Nephron (organoid): ENCODE results near the gene ANKRD44.

Experiments used
- H3K27ac Mint-ChIP-seq, 3 experiments: 2 replicates each; pipeline ENCODE4 v1.8.0; 2020; ENCODE audit warnings: mixed read lengths in 3 of 3, mild to moderate bottlenecking in 2 of 3, moderate library complexity in 1 of 3
- H3K27me3 Mint-ChIP-seq: 2 replicates; pipeline ENCODE4 v1.8.0; 2021; ENCODE audit warnings: low read depth, mild to moderate bottlenecking, moderate library complexity, mixed read lengths
- H3K36me3 Mint-ChIP-seq: 2 replicates; pipeline ENCODE4 v1.8.0; 2020; ENCODE audit warnings: low read depth, mixed read lengths
- H3K4me1 Mint-ChIP-seq: 2 replicates; pipeline ENCODE4 v1.8.0; 2020; ENCODE audit warnings: mixed read lengths
- H3K4me3 Mint-ChIP-seq, 3 experiments: 2 replicates each; pipeline ENCODE4 v1.8.0; 2020; ENCODE audit warnings: mild to moderate bottlenecking in 3 of 3, mixed read lengths in 3 of 3, moderate library complexity in 2 of 3
- H3K9me3 Mint-ChIP-seq: 2 replicates; pipeline ENCODE4 v1.8.0; 2020; ENCODE audit warnings: mixed read lengths
- TF ChIP-seq, protein P1 (sequence below), 3 experiments: fragments of 200-600 bp; sonication (generic); IDR thresholded peaks; one replicate each; pipeline ENCODE4 v1.5.0; 2021; ENCODE audit warnings: antibody characterized with exemption in 3 of 3; ENCODE audit not compliant: unreplicated experiment in 3 of 3

The ANKRD44 gene

DNA sequence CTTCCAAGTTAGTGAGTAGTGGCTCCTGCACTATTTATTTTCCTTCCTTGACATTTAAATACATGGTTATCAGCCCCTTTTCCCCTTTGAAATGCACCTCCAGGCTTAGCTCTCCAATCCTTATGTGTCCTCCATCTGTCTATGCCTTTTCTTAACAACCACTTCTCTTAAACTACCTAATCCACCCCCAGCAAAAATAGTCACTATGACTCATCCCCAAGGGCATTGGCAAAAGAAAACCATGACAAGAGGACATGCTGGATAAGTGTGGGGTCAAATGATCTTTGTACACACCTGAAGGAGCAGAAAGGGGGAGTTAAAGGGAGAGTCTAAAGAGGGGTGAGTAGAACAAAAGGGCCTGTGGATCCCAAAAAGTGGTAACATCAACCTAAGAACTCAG, 127.2 kb downstream of the ANKRD44 start:
- Mint-ChIP-seq H3K36me3 (no peaks in the 10 kb centered on the region), H3K4me1 (peaks cover 24% of the 10 kb centered on the region), H3K27me3 (no peaks in the 10 kb centered on the region), H3K9me3 (no peaks in the 10 kb centered on the region), H3K27ac (no peak overlapping the region), H3K4me3 (no peak overlapping the region)
- TF ChIP-seq, protein P1, sequence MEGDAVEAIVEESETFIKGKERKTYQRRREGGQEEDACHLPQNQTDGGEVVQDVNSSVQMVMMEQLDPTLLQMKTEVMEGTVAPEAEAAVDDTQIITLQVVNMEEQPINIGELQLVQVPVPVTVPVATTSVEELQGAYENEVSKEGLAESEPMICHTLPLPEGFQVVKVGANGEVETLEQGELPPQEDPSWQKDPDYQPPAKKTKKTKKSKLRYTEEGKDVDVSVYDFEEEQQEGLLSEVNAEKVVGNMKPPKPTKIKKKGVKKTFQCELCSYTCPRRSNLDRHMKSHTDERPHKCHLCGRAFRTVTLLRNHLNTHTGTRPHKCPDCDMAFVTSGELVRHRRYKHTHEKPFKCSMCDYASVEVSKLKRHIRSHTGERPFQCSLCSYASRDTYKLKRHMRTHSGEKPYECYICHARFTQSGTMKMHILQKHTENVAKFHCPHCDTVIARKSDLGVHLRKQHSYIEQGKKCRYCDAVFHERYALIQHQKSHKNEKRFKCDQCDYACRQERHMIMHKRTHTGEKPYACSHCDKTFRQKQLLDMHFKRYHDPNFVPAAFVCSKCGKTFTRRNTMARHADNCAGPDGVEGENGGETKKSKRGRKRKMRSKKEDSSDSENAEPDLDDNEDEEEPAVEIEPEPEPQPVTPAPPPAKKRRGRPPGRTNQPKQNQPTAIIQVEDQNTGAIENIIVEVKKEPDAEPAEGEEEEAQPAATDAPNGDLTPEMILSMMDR (IDR thresholded peaks at IDR 0.05; ENCODE audit: unreplicated experiment in 3 of 3), result no peak

DNA sequence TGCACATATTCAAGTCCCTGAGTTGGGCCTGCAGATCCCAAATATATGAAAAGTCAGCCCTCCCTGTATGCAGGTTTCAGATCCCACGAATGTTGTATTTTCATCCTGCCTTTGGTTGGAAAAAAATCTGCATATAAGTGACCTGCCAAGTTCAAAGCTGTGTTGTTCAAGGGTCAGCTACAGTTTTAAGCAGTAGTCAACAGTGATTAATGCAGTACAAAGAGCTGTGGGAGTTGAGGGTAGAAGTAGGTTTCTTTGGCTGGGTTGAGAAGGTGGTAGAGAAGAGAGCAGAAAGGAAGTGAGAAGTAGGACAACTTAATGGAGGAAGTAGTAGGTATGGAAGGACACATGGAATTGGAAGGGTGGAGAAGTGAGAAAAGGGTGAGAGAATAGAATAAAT, 127.9 kb downstream of the ANKRD44 start:
- H3K9me3 Mint-ChIP-seq, result no peaks in the 10 kb centered on the region
- no peak overlapping the region for H3K4me3 Mint-ChIP-seq
- TF ChIP-seq, protein P1 (IDR thresholded peaks at IDR 0.05; ENCODE audit: unreplicated experiment in 3 of 3), result no peak
- H3K36me3 Mint-ChIP-seq, result no peaks in the 10 kb centered on the region
- H3K4me1 Mint-ChIP-seq, result peaks cover 24% of the 10 kb centered on the region
- no peak overlapping the region for H3K27ac Mint-ChIP-seq
- H3K27me3 Mint-ChIP-seq, result no peaks in the 10 kb centered on the region

DNA sequence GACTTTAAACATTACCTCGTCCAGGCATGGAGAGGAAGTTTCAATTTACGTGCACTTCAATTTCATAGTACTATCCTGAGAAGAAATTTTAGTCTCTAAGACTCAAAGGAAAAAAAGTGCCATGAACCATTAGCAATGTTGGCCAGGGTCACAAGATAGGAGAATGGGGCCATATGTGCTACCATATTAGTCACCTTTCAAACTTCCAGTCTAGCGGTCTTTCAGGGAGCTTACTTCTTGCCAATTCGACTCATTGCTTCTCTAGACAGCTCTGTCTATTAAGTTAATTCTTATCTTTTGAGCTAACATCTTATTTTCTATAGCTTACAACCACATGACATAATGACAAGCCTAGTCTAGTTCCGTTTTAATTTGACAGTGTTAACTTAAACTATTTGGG, 129.1 kb downstream of the ANKRD44 start:
- H3K36me3 Mint-ChIP-seq, result no peaks in the 10 kb centered on the region
- H3K27ac Mint-ChIP-seq, result no peak overlapping the region
- TF ChIP-seq, protein P1 (IDR thresholded peaks at IDR 0.05; ENCODE audit: unreplicated experiment in 3 of 3), result no peak
- H3K4me3 Mint-ChIP-seq, result no peak overlapping the region
- H3K9me3 Mint-ChIP-seq, result no peaks in the 10 kb centered on the region
- peaks cover 24% of the 10 kb centered on the region for H3K4me1 Mint-ChIP-seq
- H3K27me3 Mint-ChIP-seq, result no peaks in the 10 kb centered on the region

DNA sequence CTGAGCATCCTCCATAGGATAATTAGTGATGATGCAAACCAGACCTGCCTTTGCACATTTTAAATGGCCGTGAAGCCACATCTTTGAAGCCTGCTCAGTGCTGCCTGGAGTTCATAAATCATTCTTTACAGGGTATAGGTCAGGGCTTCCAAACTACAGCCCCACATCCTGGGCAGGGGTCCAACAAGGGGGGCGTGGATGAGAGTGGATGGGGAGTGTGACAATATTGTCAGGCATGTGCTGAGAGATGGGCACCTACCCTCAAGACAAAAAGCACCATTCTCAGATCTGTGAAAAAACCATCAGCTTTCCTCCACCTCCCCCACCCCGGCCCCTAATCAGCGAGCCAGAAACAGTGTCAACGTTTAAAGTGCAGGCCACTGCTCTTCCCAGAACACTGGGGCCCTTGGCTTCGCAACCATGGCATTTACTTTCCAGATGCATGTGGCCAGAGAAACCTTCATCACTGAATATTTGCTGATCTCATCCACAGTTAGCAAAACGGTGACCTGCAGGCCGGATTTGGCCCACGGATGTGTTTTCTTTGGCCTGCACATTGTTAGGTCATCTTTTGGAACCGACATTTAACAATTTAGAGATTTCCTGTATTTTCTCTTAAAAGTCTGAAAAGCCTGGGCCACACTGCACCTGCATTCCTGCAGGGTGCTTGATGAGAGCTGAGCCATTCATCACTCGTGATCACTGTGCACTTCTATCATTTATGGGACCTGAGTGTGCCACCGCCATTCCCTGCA, 130.7 kb downstream of the ANKRD44 start:
- Mint-ChIP-seq H3K9me3 (no peaks in the 10 kb centered on the region), H3K36me3 (no peaks in the 10 kb centered on the region), H3K4me1 (peaks cover 18% of the 10 kb centered on the region), H3K27ac (peak overlapping the region; percentile 71 to 82 (median 71)), H3K27me3 (no peaks in the 10 kb centered on the region), H3K4me3 (no peak overlapping the region)
- TF ChIP-seq, protein P1 (IDR thresholded peaks at IDR 0.05; ENCODE audit: unreplicated experiment in 3 of 3), result no peak

DNA sequence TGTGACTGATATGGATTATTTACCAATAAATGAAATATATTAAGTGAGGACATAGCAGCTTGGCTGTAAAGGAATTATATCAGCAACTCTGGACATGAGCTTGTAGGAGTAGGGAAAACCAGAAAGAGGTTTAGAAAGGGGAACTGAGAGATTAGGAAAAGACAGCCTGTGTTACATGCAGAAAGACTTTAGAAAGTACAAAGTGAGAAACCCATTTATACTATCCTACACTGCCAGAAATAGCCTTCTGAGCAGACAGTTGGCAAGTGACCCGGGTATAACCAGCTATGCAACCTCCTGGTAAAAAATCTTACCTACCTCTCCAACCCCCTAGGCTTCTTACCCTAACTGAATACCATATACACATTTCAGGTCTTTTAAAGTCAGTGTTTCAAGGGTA, 134.1 kb downstream of the ANKRD44 start:
- TF ChIP-seq, protein P1 (IDR thresholded peaks at IDR 0.05; ENCODE audit: unreplicated experiment in 3 of 3), result no peak
- H3K9me3 Mint-ChIP-seq, result no peaks in the 10 kb centered on the region
- H3K27me3 Mint-ChIP-seq, result no peaks in the 10 kb centered on the region
- H3K27ac Mint-ChIP-seq, result no peak overlapping the region
- H3K4me3 Mint-ChIP-seq, result no peak overlapping the region
- H3K36me3 Mint-ChIP-seq, result no peaks in the 10 kb centered on the region
- H3K4me1 Mint-ChIP-seq, result peaks cover 13% of the 10 kb centered on the region

DNA sequence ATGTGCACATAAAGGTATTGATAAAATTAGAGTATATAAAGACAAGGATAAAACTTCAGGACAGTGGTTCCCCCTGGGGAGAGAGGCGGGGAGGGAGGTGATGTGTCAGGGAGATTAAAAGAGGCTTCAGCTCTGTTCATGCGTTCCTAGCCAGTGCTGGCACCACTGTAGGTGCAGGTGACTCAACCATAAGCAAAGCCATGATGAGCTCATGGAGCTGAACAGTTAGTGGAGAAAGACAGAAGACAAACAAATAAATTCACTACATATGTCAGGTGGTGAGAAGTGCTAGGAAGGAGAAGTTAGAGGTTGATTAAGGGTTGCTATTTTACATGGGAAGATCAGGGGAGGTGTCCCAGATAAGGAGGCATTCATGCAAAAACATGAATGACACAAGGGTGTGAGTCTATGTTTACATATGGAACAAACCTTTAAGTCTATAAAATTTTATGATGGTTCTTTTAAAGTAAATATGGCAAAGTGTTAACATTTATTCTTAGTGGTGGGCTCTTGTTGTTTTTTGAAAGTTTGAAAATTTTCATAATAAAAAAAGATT, 136.0 kb downstream of the ANKRD44 start:
- Mint-ChIP-seq H3K27me3 (no peaks in the 10 kb centered on the region), H3K36me3 (no peaks in the 10 kb centered on the region), H3K4me1 (peaks cover 18% of the 10 kb centered on the region), H3K4me3 (no peak overlapping the region), H3K27ac (no peak overlapping the region), H3K9me3 (no peaks in the 10 kb centered on the region)
- TF ChIP-seq, protein P1 (IDR thresholded peaks at IDR 0.05; ENCODE audit: unreplicated experiment in 3 of 3), result no peak
